C4-2B (cell line): ENCODE results near the gene EPN2.

Source experiments
- H3K27ac ChIP-seq: fragments of 450-650 bp; 2 replicates; pipeline ENCODE4 v1.5.1; 2017
- CTCF ChIP-seq: fragments of 450-650 bp; conservative IDR thresholded peaks from 2 replicates; pipeline ENCODE4 v1.5.1; 2017; ENCODE audit warnings: mild to moderate bottlenecking
- ZFX ChIP-seq: fragments of 450-650 bp; IDR thresholded peaks from 2 replicates; pipeline ENCODE4 v1.6.1; 2017

The EPN2 gene

GRCh38 chr17:19264681-19265080, 27.5 kb downstream of the EPN2 start:
- TF ChIP-seq CTCF (no peak), ZFX (no peak)

GRCh38 chr17:19265755-19266154, 28.6 kb downstream of the EPN2 start:
- H3K27ac ChIP-seq = peak overlapping the region; percentile 71
- TF ChIP-seq ZFX = no peak
- TF ChIP-seq CTCF = no peak

More at GRCh38 chr17:19264681-19265080, 27.5 kb downstream of the EPN2 start:
- peak overlapping the region; percentile 71 for H3K27ac ChIP-seq

- H3K27ac ChIP-seq = peak overlapping the region; percentile 85
Observed at GRCh38 chr17:19268611-19269010, 31.4 kb downstream of the EPN2 start.

GRCh38 chr17:19269106-19269505, 31.9 kb downstream of the EPN2 start:
- H3K27ac ChIP-seq = peak overlapping the region; percentile 85
- no peak for TF ChIP-seq ZFX

More at GRCh38 chr17:19268611-19269010, 31.4 kb downstream of the EPN2 start:
- TF ChIP-seq CTCF (no peak), ZFX (no peak)

- no peak for TF ChIP-seq CTCF
- TF ChIP-seq ZFX = no peak
Observed at GRCh38 chr17:19269641-19270040, 32.5 kb downstream of the EPN2 start.

GRCh38 chr17:19270347-19270703, 33.2 kb downstream of the EPN2 start:
- peak overlapping the region; percentile 85 for H3K27ac ChIP-seq
- TF ChIP-seq CTCF (no peak), ZFX (no peak)

More at GRCh38 chr17:19269641-19270040, 32.5 kb downstream of the EPN2 start:
- H3K27ac ChIP-seq = peak overlapping the region; percentile 85

GRCh38 chr17:19270704-19271611, 33.8 kb downstream of the EPN2 start:
- TF ChIP-seq ZFX = no peak
- TF ChIP-seq CTCF = no peak; the same call in 1 of the 2 replicates
- H3K27ac ChIP-seq = peak overlapping the region; percentile 85
